Muscle of leg (tissue), 11 donors: ENCODE results near the gene SZRD1. TPM values are rescaled to one million over a fixed set of nuclear protein-coding genes. Genes with fewer than 3 reads are reported as not detected.

Source experiments
- DNase-seq: peaks from one replicate; pipeline ENCODE4 v3.0.0; 2013
- H3K27ac ChIP-seq: one replicate; pipeline ENCODE4 v1.5.1; 2013; ENCODE audit warnings: mild to moderate bottlenecking, low read length, control low read depth
- H3K27me3 ChIP-seq: one replicate; pipeline ENCODE4 v1.6.1; 2013; ENCODE audit warnings: low read length; ENCODE audit not compliant: control insufficient read depth, insufficient read depth
- H3K36me3 ChIP-seq: one replicate; pipeline ENCODE4 v1.6.1; 2013; ENCODE audit warnings: low read length; ENCODE audit not compliant: control insufficient read depth, insufficient read depth
- H3K4me1 ChIP-seq: one replicate; pipeline ENCODE4 v1.6.1; 2013; ENCODE audit warnings: low read length; ENCODE audit not compliant: control insufficient read depth, insufficient read depth
- H3K4me3 ChIP-seq: one replicate; pipeline ENCODE4 v1.5.1; 2013; ENCODE audit warnings: low read length, control low read depth
- H3K9me3 ChIP-seq: replicated peaks from 2 replicates; pipeline ENCODE4 v1.6.1; 2013; ENCODE audit warnings: low read depth, low read length; ENCODE audit not compliant: control insufficient read depth
- WGBS: methylation state at CpG from one replicate; pipeline ENCODE4 v1.1.5; 2013; ENCODE audit warnings: missing lambda C conversion rate; ENCODE audit not compliant: insufficient coverage; 5-methylcytosine and 5-hydroxymethylcytosine counted together
- polyA plus RNA-seq, 8 donors: library from polyadenylated mRNA; unstranded; fragments of 120-200 nt; gene quantifications; one replicate each; pipeline versions ENCODE4 v1.2.1 to v1.2.3, GENCODE V29; 2013; ENCODE audit warnings: inconsistent platforms in 1 of 8, low replicate concordance in 1 of 8; ENCODE audit not compliant: insufficient read length in 8 of 8, insufficient read depth in 1 of 8
- total RNA-seq: library from RNA; stranded (reverse); fragments of 120-200 nt; gene quantifications from one replicate; pipeline ENCODE4 v1.2.4, GENCODE V29; 2013

SZRD1 gene
- total and polyA plus RNA-seq, 9 donors = 52.8 to 102 (median 90.7) TPM

GRCh38 chr1:16446116-16446515, 79.1 kb downstream of the SZRD1 start:
- H3K9me3 ChIP-seq = no peaks in the 10 kb centered on the region
- H3K4me1 ChIP-seq = peaks cover 8% of the 10 kb centered on the region
- peaks cover 76% of the 10 kb centered on the region for H3K36me3 ChIP-seq
- no peak overlapping the region for H3K27ac ChIP-seq
- no peaks in the 10 kb centered on the region for H3K27me3 ChIP-seq
- no peak overlapping the region for H3K4me3 ChIP-seq
- 97% methylated on average over 3 of the region's 10 CpGs for WGBS
- DNase-seq = no peak

DNA sequence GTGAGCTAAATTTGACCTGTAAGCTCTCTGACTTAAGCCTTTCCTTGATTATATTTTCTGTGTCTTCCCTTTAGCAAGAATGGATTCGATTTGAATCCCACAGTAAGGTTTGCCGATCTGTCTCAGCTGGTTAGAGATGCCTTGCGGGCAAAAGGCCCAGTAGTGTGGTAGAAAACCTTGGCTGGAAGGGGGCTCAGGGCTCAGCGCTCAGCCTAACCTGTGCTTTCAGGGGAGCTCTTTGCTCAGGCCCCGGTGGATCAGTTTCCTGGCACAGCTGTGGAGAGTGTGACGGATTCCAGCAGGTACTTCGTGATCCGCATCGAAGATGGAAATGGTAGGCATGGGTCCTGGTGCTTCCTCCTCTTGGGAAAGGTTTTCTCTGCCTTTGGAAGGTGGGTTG, 80.6 kb downstream of the SZRD1 start:
- H3K36me3 ChIP-seq = peaks cover 83% of the 10 kb centered on the region

More for the DNA sequence above, 80.6 kb downstream of the SZRD1 start:
- Histone ChIP-seq H3K9me3 (no peaks in the 10 kb centered on the region), H3K4me3 (no peak overlapping the region), H3K27ac (no peak overlapping the region), H3K4me1 (no peaks in the 10 kb centered on the region), H3K27me3 (no peaks in the 10 kb centered on the region)
- DNase-seq = no peak
- WGBS = 93% methylated on average over 8 of the region's 9 CpGs

Other genes starting within 250 kb of the SZRD1 start
- gene EPHA2, start 211.2 kb upstream of the SZRD1 start, total RNA-seq = 3.3 TPM
- 1 to 10 TPM; 4.8 to 9.8 (median 7.0) TPM for gene EPHA2, start 211.2 kb upstream of the SZRD1 start, polyA plus RNA-seq
- gene ARHGEF19, start 154.6 kb upstream of the SZRD1 start, total RNA-seq = 1.3 TPM
- gene ARHGEF19, start 154.6 kb upstream of the SZRD1 start, polyA plus RNA-seq = 1 to 10 TPM; 2.4 to 9.2 (median 3.1) TPM
- 2.7 TPM for gene CPLANE2, start 130.1 kb upstream of the SZRD1 start, total RNA-seq
- 1 to 10 TPM; 1.7 to 3.4 (median 2.8) TPM for gene CPLANE2, start 130.1 kb upstream of the SZRD1 start, polyA plus RNA-seq
- gene FBXO42, start 14.8 kb upstream of the SZRD1 start, total RNA-seq = 14.8 TPM
- gene FBXO42, start 14.8 kb upstream of the SZRD1 start, polyA plus RNA-seq = 10 to 100 TPM; 15.0 to 21.0 (median 16.6) TPM
- gene SPATA21, start 70.2 kb downstream of the SZRD1 start, total RNA-seq = 0.04 TPM
- under 1 TPM in 6 of 8 donors, not detected in 2; 0.10 to 0.24 (median 0.13) TPM for gene SPATA21, start 70.2 kb downstream of the SZRD1 start, polyA plus RNA-seq
- 43.9 TPM for gene NECAP2, start 73.5 kb downstream of the SZRD1 start, total RNA-seq
- 10 to 100 TPM; 33.7 to 45.5 (median 38.3) TPM for gene NECAP2, start 73.5 kb downstream of the SZRD1 start, polyA plus RNA-seq
- 2,384 TPM for gene RNU1-1, start 147.0 kb downstream of the SZRD1 start, total RNA-seq
- gene RNU1-1, start 147.0 kb downstream of the SZRD1 start, polyA plus RNA-seq = not detected
- gene NBPF1, start 246.3 kb downstream of the SZRD1 start, total RNA-seq = 104 TPM
- gene NBPF1, start 246.3 kb downstream of the SZRD1 start, polyA plus RNA-seq = 100 to 1,000 TPM in 7 of 8 donors, 10 to 100 TPM in 1; 72.6 to 148 (median 115) TPM